ENCODE data around the gene NAA10.

The NAA10 gene

GRCh38 chrX:153921070-153921469 is 13.8 kb downstream of the NAA10 start:
- no peak for TF ChIP-seq FOXP2 (optimal IDR thresholded peaks at IDR 0.05; ENCODE audit: borderline replicate concordance, extremely low read depth, extremely low read length, insufficient read depth)
- no peak for TF ChIP-seq POLR2AphosphoS5 (IDR thresholded peaks at IDR 0.05; ENCODE audit: low read depth, low read length)
- TF ChIP-seq TAF1 (IDR thresholded peaks at IDR 0.05; ENCODE audit: borderline replicate concordance, insufficient read depth, low read length): no peak
- no peak for TF ChIP-seq REST (IDR thresholded peaks at IDR 0.05; ENCODE audit: insufficient read depth in 1 of 2, low read depth in 2 of 2, low read length in 2 of 2)
- TF ChIP-seq SIN3A (IDR thresholded peaks at IDR 0.05; ENCODE audit: borderline replicate concordance, insufficient read depth, low read length): no peak

- no peak for TF ChIP-seq TAF1 (IDR thresholded peaks at IDR 0.05; ENCODE audit: borderline replicate concordance, insufficient read depth, low read length)
- TF ChIP-seq POLR2AphosphoS5 (IDR thresholded peaks at IDR 0.05; ENCODE audit: low read depth, low read length): no peak
- no peak for TF ChIP-seq FOXP2 (optimal IDR thresholded peaks at IDR 0.05; ENCODE audit: borderline replicate concordance, extremely low read depth, extremely low read length, insufficient read depth)
- TF ChIP-seq SIN3A (IDR thresholded peaks at IDR 0.05; ENCODE audit: borderline replicate concordance, insufficient read depth, low read length): no peak
- no peak for TF ChIP-seq REST (IDR thresholded peaks at IDR 0.05; ENCODE audit: insufficient read depth in 1 of 2, low read depth in 2 of 2, low read length in 2 of 2)
Observed at GRCh38 chrX:153920546-153920945, 14.3 kb downstream of the NAA10 start.

GRCh38 chrX:153919281-153919680 is 15.6 kb downstream of the NAA10 start:
- TF ChIP-seq POLR2AphosphoS5 (IDR thresholded peaks at IDR 0.05; ENCODE audit: low read depth, low read length) (no peak), FOXP2 (optimal IDR thresholded peaks at IDR 0.05; ENCODE audit: borderline replicate concordance, extremely low read depth, extremely low read length, insufficient read depth) (no peak), TAF1 (IDR thresholded peaks at IDR 0.05; ENCODE audit: borderline replicate concordance, insufficient read depth, low read length) (no peak), SIN3A (IDR thresholded peaks at IDR 0.05; ENCODE audit: borderline replicate concordance, insufficient read depth, low read length) (no peak), REST (IDR thresholded peaks at IDR 0.05; ENCODE audit: insufficient read depth in 1 of 2, low read depth in 2 of 2, low read length in 2 of 2) (no peak)

GRCh38 chrX:153917869-153918268 is 17.0 kb downstream of the NAA10 start:
- TF ChIP-seq REST (IDR thresholded peaks at IDR 0.05; ENCODE audit: insufficient read depth in 1 of 2, low read depth in 2 of 2, low read length in 2 of 2) (no peak), FOXP2 (optimal IDR thresholded peaks at IDR 0.05; ENCODE audit: borderline replicate concordance, extremely low read depth, extremely low read length, insufficient read depth) (no peak), TAF1 (IDR thresholded peaks at IDR 0.05; ENCODE audit: borderline replicate concordance, insufficient read depth, low read length) (no peak), SIN3A (IDR thresholded peaks at IDR 0.05; ENCODE audit: borderline replicate concordance, insufficient read depth, low read length) (no peak), POLR2AphosphoS5 (IDR thresholded peaks at IDR 0.05; ENCODE audit: low read depth, low read length) (no peak)

GRCh38 chrX:153913701-153914100 is 21.1 kb downstream of the NAA10 start:
- TF ChIP-seq REST (IDR thresholded peaks at IDR 0.05; ENCODE audit: insufficient read depth in 1 of 2, low read depth in 2 of 2, low read length in 2 of 2): no peak
- TF ChIP-seq FOXP2 (optimal IDR thresholded peaks at IDR 0.05; ENCODE audit: borderline replicate concordance, extremely low read depth, extremely low read length, insufficient read depth): no peak
- TF ChIP-seq SIN3A (IDR thresholded peaks at IDR 0.05; ENCODE audit: borderline replicate concordance, insufficient read depth, low read length): no peak
- no peak for TF ChIP-seq TAF1 (IDR thresholded peaks at IDR 0.05; ENCODE audit: borderline replicate concordance, insufficient read depth, low read length)
- TF ChIP-seq POLR2AphosphoS5 (IDR thresholded peaks at IDR 0.05; ENCODE audit: low read depth, low read length): no peak

All from PFSK-1 (cell line).